ENCODE data around the gene ENTPD8.

Gene ENTPD8

DNA sequence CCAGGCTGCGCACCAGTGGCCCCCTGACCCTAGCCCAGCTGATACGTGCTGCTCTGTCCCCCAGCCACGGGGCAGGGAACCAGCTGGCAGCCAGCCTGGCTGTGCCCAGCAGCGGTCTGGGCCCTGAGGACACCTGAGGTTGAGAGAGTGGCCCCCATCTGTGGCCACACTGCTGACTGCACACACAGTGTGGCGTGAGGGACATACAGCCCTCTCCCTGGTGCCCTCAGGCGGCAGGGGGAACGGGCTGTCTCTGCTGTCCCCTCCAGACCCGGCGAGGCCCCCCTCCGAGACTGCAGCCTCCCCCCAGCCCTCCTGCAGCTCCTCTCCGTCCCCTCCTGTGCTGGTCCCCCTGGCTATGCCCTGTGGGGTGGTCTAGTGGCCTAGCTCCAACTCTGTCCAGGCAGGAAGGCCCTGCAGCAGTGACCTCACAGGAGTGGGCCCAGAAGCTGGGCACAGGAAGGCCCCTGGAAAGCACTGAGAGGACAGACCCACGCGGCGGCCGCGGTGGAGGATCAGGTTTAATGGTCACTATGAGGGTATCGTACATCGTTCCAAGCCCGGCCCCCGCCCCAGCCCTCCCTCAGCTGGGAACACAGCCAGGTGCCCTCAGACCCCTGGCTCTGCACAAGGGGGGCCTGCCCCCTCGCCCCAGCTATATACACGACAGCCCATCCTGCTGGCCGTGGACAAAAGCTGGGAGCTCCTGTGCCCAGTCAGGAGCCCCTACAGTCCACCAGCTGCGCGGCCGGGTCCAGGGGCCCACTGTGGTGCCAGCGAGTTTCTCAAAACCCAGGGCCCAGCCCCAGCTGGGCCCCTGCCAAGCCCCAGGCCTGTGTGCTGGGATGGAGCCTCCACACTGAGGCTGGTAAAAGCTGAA, 6.8 kb upstream of the ENTPD8 start:
- no peak for DNase-seq
- ATAC-seq: no peak

DNA sequence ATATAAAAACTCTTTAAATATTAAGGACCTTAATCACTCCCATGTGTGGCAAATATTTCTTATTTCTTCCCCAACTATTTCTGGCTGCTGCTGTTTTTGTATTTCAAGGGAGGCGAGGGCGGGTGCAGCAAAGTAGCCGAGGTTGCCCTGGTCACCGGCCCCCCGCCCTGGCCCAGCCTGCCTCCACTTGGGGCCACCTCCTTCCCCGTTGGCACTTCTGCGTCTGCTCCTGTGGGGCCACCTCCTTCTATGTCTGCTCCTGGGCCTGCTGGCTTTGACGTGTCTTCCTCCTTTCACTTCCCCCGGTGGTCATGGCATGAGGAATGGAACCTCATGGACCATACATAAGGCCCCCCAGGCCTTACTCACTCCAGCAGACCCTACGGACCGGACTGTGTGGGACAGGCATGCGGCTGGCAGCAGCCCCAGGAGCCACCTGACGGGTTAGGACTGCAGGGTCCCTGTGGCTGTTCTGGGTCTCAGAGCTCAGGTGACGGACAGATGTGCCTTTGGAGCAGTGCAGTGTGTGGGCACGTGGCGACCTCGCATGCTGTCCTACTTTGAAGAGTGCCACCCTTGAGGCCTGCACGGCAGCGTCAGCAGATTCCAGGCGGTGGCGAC, 5.8 kb upstream of the ENTPD8 start:
- no peak for DNase-seq
- ATAC-seq: peak; percentile 2

DNA sequence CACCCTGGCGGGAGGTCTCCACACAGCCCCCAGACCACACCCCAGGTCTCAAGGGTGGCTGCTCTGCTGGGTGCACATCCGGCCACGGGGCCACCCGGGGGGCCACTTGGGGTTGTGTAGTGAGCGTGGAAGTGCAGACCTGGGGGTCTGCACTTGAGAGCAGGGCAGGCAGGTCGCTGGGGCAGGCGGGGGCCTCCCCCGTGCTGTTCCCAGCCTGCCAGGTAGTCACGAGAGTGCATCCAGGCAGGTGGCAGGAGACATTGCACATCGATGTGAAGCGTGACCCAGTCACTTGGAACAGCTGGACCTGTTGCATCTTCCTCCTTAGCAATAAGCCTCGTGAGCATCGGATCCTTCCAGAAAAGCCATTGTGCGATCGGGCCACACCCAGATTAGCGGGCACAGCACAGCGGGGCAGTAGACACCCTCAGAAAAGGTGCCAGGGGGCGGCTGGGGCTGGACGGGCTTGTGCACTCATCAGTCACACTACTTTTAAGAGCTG, 4.8 kb upstream of the ENTPD8 start:
- DNase-seq (no peak), ATAC-seq (no peak)

DNA sequence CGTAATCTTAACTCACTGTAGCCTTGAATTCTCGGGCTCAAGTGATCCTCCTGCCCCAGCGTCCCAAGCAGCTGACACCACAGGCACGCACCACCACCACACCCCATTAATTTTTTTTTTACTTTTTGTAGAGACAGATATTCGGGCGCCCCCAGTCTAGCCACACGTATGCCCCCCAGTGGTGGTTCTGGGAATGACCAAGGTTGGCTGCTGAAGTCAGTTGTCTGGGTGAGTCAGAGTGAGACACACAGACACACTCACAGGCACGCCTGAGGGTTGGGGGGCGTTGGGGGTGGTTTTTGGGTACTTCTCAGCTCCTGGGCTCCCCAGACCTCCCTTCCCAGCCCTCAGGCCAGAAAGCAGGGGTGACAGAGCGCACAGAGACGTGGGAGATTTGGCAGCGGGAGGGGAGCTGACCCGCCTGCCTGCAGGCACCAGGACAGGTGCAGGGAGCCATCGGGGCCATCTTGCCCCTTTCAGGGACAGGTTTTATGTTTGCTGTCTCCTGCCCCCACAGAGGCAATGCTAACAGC, 4.2 kb upstream of the ENTPD8 start:
- DNase-seq: peak; percentile 91
- ATAC-seq: peak; percentile 74

DNA sequence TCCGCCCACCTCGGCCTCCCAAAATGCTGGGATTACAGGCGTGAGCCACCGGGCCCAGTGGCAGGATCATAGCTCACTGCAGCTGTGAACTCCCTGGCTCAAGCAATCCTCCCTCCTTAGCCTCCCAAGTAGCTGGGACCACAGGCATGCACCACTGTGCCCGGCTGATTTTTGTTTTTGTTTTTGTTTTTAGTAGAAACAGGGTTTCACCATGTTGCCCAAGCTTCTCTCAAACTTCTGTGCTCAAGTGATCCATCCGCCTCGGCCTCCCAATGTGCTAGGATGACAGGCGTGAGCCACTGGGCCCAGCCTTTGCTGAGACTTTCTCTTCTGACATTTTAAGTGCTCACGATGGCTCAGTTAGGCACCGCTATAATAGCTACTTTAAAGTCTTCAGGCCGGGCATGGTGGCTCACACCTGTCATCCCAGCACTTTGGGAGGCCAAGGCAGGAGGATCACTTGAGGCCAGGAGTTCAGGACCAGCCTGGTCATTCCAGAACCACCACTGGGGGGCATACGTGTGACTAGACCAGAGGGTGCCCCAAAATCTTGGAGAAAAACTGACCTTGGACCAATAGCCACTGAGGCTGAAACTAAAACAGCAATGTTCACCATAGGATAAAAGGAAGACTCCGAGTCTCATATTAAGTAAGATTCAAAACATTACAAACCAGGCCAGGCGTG, 3.1 kb upstream of the ENTPD8 start:
- ATAC-seq (no peak), DNase-seq (no peak)

DNA sequence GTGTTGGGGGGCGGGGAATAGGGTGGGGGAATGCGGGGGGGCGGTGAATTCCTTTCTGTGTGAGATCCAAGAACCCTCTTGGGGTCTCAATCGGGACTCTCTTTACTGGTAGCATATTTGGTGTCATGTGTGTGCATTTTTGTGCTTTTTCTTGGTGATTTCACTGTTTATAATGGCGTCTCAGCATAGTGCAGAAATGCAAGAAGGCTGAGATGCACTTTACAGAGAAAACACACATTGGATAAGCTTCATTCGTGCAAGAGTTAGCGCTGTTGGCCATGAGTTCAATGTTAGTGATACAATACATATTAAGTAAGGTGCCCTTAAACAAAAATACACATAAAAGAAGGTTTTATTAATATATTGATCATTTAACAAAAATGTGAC, 771 bp upstream of the ENTPD8 start:
- ATAC-seq: no peak
- no peak for DNase-seq

DNA sequence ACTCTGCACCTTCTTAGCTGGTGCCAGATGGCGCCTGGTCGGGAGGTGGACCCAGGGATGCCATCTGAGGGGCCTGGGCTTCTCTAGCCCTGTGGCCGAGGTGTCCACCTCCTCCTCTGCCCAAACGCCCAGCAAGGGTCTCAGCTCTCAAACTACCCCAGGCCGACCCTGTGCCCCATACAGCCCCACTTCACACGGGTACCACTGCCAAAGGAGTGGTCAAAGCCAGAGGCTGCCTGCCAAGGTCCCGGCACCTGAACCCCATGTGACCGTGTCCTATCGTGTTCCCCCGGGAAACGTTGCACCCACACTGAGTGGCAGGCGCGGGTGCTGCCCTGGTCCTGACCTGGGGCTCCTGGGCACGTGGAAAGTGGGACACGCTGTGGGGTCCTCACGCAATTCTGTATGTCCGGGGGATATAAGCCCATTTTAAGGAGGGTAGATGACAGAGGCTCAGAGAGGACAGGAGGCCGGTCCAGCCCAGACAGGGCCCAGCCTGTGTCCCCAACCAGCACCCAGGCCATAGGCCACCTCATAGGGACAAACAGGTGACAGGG, 1.9 kb downstream of the ENTPD8 start:
- no peak for DNase-seq
- no peak for ATAC-seq

DNA sequence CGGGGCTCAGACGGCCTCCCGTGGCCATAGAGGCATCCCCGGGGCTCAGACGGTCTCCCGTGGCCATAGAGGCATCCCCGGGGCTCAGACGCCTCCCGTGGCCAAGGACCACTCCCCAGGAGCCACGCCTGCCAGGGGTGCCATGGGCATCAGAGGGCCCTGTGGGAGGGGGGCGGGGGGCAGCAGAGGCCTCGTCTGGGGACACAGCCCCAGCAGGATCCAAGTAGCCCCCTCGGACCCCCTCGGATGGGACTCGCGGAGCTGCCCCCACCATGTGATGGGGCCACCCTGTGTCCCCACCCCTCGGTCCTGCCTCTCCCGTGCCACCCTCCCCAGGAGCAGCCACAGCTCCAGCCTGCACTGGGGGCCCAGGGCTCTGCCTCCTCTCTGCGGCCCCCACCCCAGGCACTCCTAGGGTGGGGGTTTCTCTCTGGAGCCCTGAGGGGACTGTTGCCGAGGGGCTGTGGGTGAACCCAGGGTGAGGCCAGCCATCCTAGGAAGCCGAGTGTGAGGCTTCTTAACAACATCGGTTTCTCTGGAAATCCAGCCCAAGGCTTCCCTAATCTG, 2.5 kb downstream of the ENTPD8 start:
- no peak for ATAC-seq
- DNase-seq: no peak

DNA sequence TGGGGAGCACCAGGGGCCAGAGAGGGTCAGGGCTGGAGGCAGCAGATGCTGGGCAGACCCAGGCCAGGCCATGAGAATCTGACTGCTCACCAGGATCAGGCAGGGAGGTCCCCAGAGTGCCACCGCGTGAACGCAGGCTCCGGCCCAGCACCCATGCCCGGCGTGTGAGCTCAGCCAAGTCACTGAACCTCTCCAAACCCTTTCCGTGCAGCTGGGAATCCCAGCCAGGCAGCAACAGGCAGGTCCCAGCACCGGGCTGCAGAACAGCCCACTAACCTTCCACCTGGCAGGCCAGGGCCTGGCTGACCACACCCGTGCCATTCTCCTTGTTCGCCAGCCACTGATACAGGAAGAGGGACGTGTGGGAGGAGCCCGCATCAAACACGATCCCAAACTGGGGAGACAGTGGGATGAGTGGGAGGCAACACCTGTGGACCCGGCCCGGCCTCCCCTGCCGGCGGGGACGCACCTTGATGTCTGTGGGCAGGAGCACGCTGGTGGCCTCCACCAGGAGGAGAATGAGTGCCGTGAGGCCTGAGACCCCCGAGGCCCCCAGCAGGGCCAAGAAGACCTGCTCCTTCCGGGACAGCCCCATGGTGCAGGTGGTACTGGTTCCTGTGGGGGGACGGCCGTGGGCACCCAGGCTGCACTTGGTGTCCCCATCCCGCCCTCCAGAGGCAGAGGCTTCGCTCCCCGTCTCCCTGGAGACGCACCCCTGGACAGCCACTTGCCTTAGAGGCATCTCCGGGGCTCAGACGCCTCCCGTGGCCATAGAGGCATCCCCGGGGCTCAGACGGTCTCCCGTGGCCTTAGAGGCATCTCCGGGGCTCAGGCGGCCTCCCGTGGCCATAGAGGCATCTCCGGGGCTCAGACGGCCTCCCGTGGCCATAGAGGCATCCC, 3.2 kb downstream of the ENTPD8 start:
- DNase-seq (no peak), ATAC-seq (no peak)

DNA sequence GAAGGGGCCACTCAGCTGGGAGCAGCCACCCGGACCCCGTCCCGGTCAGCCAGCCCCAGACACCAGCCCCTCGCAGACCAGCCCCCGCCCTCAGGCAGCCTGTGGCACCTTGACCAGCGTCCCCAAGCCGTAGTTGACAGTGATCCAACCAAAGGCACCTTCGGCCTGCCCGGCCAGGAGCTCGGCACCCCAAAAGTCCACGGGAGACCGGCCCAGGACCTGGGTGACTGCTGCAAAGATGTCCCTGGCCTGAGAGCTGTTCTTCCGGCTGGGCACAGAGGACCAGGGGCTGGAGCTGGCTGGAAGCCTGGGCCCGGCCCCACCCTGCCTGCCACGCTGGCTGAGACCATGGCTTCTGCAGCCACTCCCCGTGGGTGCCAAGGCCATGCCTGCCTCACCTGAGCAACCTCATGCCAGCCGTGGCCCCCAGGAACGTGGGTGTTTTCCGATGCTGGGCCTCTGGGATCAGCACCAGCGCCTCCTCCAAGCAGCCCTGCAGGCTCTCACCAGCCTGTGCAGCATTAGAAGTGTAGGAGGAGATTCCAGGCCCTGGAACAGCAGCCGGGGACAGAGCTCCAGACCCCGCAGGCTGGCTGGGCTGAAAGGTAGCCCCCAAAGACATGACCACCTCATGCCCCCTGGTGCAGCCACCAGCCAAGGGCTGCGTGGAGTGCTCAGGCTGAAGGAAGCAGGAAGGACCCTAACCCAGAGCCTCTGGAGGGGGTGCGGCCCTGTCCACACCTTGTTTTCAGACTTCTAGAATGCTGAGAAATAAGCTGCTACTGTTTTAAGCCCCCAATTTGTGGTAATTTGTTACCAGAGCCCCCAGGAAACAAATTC, 4.2 kb downstream of the ENTPD8 start:
- DNase-seq: no peak
- no peak for ATAC-seq

DNA sequence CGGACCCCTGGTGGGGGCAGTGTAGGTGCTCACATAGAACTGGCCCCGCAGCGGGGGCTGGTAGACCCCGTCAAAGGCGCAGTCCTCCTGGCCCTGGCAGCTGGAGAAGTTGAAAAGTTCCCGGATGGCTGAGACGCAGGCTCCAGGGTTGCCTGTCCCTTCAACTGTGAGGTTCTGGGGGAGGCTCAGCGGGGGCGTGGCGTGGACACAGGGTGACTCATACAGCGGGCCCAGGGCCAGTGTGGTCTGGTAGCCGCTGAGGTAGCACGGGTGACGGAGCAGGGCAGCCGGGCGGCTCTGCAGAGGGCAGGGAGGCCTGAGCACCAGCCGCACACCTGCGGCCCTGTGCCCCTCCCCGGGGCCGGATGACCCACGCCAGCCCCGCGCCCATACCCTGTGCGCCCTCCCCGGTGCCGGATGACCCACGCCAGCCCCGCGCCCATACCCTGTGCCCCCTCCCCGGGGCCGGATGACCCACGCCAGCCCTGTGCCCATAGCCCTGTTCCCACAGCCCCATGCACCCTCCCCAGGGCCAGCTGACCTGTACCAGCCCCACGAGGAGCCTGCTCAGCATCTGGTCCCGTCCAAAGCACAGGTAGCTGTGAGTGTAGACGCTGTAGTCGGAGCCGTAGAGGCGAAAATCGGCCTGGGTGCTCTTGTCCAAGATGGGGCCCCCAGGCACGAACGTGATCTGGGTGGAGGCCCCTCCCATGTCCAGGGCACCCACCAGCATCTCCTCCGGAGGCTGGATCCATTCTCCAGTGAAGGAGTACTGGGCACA, 5.0 kb downstream of the ENTPD8 start:
- DNase-seq: no peak
- ATAC-seq: peak; percentile 8

DNA sequence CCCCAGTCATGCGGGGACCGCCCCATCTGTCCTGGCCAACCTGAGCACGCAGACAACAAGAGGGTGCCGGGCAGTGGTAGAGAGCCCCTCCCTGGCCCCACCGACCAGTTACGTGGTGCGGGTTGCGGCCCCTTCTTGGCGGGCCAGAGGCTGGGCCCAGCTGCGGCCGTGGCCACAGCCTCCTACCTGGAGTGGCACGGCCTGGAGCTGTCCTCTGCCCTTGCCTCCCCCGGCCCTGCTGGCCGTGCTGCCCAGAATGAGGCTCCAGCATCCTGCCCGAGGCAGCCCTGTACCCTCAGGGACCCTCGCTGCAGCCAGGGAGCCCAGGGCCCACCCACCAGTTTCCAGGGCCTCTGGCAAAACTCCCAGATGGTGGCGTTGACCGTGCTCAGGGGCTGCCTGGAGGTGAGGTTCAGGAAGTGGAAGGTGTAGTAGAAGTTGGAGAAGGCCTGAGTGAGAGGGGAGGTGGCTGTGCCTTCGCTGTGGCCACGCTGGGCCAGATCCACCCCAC, 5.7 kb downstream of the ENTPD8 start:
- no peak for DNase-seq
- no peak for ATAC-seq

DNA sequence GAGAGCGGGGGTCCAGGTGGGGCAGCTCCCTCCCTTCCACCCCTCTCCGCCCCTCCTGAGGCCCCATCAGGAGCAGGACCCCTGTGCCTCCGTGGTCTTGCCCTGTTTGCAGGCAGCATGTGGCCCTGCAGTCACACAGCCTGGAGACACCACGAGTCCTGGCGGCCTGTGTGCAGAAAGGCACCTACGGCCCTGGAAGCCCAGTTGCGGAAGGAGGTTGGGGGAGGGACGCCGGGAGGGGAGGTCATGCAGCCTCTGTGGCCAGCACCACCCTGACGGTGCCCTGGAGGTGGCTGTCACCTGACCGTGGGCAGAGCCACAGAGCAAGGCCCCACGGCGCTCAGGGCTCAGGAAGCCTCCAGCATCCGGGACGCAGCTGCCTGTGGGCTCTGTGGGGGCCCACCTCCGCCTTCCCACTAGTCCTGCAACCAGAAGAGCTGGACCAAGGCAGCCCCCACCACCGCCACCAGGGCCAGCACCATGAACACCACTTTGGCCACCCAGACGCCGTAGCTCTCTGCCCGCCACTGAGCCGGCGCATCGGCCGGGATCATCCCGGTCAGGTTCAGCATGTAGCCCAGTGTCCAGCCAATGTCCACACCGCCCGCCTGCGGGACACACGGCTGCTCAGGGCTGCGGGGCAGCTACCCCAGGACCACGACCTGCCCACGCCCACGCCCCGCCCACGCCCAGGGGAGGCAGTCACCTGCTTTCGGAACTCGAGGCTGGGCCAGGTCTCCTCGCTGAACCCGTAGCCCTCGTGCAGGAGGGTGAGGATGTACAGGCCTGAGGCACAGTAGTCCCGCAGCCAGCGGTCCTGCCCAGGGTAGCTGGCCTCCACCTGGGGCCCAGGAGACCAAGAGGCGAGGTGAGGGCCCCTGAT, 6.4 kb downstream of the ENTPD8 start:
- ATAC-seq: no peak

DNA sequence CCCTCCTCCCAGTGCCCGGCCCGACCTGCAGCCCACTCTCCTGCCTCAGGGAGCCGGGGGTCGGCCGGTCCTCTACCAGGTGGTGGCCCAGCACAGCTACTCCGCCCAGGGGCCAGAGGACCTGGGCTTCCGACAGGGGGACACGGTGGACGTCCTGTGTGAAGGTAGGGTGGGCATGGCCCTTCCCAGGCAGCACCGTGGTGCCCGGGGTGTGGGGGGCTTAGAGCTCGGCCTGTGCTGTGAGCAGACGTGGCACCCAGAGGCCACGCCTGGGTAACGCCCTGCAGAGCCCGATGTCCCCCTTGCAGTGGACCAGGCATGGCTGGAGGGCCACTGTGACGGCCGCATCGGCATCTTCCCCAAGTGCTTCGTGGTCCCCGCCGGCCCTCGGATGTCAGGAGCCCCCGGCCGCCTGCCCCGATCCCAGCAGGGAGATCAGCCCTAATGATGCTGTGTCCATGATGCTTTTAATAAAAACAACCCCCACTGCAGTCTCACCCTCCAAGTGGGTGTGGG, 7.2 kb downstream of the ENTPD8 start:
- no peak for ATAC-seq
- DNase-seq: no peak

More for the DNA sequence above, 6.4 kb downstream of the ENTPD8 start:
- no peak for DNase-seq

DNA sequence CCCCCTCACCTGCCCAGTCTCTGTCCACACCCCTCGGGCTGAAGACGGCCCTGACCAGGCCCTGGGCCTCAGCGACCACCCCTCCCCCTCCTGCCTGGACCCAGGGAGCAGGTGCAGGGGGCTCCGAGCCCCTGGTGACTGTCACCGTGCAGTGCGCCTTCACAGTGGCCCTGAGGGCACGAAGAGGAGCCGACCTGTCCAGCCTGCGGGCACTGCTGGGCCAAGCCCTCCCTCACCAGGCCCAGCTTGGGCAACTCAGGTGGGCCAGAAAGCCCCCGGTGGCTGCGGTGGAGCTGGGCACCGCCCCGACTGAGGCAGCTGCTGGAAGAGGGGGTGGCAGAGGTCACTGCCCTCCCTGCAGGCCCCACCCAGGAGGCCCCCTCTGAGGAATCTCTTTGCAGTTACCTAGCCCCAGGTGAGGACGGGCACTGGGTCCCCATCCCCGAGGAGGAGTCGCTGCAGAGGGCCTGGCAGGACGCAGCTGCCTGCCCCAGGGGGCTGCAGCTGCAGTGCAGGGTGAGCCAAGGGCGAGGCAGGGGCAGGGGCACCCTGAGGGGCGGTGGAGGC, 7.7 kb downstream of the ENTPD8 start:
- no peak for ATAC-seq
- DNase-seq: no peak

DNA sequence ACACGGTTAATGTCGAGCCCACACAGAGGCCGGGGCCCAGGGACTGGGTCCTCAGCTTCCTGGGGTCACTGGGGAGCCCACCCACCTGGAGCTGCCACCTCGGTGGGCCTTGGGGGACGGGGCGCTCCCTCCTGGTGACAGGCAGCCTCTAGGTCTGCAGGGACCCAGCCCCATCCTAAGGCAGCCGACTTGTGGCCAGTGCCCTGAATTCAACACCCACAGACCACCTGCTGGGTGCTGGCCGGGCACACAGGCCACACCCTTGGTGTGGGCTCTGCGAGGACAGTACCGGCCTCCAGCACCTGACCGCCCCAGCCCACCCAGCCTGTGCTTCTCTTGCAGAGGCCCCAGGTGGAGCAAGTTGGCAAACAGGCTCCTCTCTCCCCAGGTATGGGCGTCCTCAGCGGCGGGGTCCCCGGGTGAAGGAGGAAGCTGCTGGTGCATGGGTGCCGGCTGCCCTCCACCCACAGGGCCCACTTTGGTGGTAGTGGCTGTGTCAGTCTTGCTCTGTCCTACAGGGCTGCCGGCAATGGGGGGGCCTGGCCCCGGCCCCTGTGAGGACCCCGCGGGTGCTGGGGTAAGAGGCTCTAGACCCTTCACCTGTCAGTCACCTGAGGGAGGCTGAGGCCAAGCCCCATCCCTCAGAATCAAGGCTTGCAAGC, 8.3 kb downstream of the ENTPD8 start:
- no peak for ATAC-seq
- DNase-seq: no peak

DNA sequence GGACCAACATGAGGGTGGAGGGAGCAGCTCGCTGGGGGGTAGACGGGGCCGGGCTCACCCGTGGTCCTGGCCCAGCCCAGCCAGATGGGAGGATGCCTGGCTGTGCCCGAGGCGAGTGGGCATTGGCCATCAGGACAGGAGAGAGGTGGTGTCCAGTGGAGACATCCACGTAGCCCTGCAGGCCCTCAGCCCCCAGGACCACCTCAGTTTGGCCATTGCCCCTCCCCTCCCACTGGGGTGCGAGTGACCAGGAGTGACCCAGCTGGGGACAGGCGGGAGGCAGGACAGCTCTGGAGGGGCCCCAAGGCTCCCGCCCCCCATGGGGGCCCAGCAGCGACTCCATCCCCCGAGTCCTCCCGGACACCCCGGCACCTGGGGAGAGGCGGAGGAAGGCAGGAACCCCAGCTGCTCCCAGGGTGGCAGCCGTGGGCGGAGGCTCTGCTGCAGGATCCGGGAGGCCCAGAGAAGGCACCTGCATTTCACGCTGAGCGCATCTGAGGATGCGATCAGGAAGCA, 9.7 kb downstream of the ENTPD8 start:
- DNase-seq (no peak), ATAC-seq (no peak)

Measured in stimulated activated naive CD8-positive, alpha-beta T cell treated with anti-CD3 and anti-CD28 coated beads, Interleukin-15, Interleukin-2, amounts not matched to agents 100 U/mL and 50 U/mL, for 24 hours (primary cell).